ENCODE measurements around the gene CEACAM5. TPM values are rescaled to one million over a fixed set of nuclear protein-coding genes. Genes with fewer than 3 reads are reported as not detected.
A peak's percentile ranks its signal among the peaks of the same experiment; 100 is the strongest.

The CEACAM5 gene
- total RNA-seq, 1 donor from 2014 or later, result not detected

DNA sequence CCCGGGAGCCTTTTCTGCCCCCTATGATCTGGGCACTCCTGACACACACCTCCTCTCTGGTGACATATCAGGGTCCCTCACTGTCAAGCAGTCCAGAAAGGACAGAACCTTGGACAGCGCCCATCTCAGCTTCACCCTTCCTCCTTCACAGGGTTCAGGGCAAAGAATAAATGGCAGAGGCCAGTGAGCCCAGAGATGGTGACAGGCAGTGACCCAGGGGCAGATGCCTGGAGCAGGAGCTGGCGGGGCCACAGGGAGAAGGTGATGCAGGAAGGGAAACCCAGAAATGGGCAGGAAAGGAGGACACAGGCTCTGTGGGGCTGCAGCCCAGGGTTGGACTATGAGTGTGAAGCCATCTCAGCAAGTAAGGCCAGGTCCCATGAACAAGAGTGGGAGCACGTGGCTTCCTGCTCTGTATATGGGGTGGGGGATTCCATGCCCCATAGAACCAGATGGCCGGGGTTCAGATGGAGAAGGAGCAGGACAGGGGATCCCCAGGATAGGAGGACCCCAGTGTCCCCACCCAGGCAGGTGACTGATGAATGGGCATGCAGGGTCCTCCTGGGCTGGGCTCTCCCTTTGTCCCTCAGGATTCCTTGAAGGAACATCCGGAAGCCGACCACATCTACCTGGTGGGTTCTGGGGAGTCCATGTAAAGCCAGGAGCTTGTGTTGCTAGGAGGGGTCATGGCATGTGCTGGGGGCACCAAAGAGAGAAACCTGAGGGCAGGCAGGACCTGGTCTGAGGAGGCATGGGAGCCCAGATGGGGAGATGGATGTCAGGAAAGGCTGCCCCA lies 11.8 kb upstream of the CEACAM5 start:
- Mint-ChIP-seq H3K36me3 (ENCODE audit: low read depth) (no peaks in the 10 kb centered on the region), H3K9me3 (peaks cover 13% of the 10 kb centered on the region), H3K4me3 (no peak overlapping the region), H3K27me3 (peaks cover 28% of the 10 kb centered on the region), H3K27ac (no peak overlapping the region), H3K4me1 (peaks cover 5% of the 10 kb centered on the region)
- peak; percentile 7 for DNase-seq
- ChIA-PET POLR2A (no interaction called here), CTCF (no interaction called here)
- TF ChIP-seq, protein P1, sequence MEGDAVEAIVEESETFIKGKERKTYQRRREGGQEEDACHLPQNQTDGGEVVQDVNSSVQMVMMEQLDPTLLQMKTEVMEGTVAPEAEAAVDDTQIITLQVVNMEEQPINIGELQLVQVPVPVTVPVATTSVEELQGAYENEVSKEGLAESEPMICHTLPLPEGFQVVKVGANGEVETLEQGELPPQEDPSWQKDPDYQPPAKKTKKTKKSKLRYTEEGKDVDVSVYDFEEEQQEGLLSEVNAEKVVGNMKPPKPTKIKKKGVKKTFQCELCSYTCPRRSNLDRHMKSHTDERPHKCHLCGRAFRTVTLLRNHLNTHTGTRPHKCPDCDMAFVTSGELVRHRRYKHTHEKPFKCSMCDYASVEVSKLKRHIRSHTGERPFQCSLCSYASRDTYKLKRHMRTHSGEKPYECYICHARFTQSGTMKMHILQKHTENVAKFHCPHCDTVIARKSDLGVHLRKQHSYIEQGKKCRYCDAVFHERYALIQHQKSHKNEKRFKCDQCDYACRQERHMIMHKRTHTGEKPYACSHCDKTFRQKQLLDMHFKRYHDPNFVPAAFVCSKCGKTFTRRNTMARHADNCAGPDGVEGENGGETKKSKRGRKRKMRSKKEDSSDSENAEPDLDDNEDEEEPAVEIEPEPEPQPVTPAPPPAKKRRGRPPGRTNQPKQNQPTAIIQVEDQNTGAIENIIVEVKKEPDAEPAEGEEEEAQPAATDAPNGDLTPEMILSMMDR (IDR thresholded peaks at IDR 0.05), result no peak
- intact Hi-C loops (cut with micrococcal nuclease), result no loop called here
- no peak for ATAC-seq (ENCODE audit: low read depth)

DNA sequence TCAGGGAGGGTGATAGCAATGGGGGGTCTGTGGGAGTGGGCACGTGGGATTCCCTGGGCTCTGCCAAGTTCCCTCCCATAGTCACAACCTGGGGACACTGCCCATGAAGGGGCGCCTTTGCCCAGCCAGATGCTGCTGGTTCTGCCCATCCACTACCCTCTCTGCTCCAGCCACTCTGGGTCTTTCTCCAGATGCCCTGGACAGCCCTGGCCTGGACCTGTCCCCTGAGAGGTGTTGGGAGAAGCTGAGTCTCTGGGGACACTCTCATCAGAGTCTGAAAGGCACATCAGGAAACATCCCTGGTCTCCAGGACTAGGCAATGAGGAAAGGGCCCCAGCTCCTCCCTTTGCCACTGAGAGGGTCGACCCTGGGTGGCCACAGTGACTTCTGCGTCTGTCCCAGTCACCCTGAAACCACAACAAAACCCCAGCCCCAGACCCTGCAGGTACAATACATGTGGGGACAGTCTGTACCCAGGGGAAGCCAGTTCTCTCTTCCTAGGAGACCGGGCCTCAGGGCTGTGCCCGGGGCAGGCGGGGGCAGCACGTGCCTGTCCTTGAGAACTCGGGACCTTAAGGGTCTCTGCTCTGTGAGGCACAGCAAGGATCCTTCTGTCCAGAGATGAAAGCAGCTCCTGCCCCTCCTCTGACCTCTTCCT lies 11.1 kb upstream of the CEACAM5 start:
- peak; percentile 7 for DNase-seq
- POLR2A ChIA-PET, result no interaction called here
- CTCF ChIA-PET, result interaction anchor here (0.6 kb wide), 1 partner anchor 10 kb away, joined by 3 read pairs; no protein-coding TSS in a partner anchor

DNA sequence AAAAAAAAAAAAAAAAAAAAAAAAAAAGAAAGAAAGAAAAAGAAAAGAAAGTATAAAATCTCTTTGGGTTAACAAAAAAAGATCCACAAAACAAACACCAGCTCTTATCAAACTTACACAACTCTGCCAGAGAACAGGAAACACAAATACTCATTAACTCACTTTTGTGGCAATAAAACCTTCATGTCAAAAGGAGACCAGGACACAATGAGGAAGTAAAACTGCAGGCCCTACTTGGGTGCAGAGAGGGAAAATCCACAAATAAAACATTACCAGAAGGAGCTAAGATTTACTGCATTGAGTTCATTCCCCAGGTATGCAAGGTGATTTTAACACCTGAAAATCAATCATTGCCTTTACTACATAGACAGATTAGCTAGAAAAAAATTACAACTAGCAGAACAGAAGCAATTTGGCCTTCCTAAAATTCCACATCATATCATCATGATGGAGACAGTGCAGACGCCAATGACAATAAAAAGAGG lies 9.6 kb upstream of the CEACAM5 start:
- ATAC-seq (ENCODE audit: low read depth), result no peak
- peaks cover 22% of the 10 kb centered on the region for H3K27me3 Mint-ChIP-seq
- peaks cover 5% of the 10 kb centered on the region for H3K4me1 Mint-ChIP-seq
- no peak for DNase-seq
- CTCF ChIA-PET, result interaction anchor here (1.9 kb wide), 1 partner anchor 54 kb away, joined by 4 read pairs; no protein-coding TSS in a partner anchor
- no peak overlapping the region for H3K27ac Mint-ChIP-seq
- TF ChIP-seq, protein P1 (IDR thresholded peaks at IDR 0.05), result no peak
- no peaks in the 10 kb centered on the region for H3K36me3 Mint-ChIP-seq (ENCODE audit: low read depth)
- POLR2A ChIA-PET, result no interaction called here
- intact Hi-C loops (cut with micrococcal nuclease), result no loop called here
- no peaks in the 10 kb centered on the region for H3K9me3 Mint-ChIP-seq
- no peak overlapping the region for H3K4me3 Mint-ChIP-seq

More for the DNA sequence above, 11.1 kb upstream of the CEACAM5 start:
- no peak overlapping the region for H3K4me3 Mint-ChIP-seq
- H3K27me3 Mint-ChIP-seq, result peaks cover 26% of the 10 kb centered on the region
- peaks cover 5% of the 10 kb centered on the region for H3K4me1 Mint-ChIP-seq
- no peaks in the 10 kb centered on the region for H3K36me3 Mint-ChIP-seq (ENCODE audit: low read depth)
- ATAC-seq (ENCODE audit: low read depth), result no peak
- TF ChIP-seq, protein P1 (IDR thresholded peaks at IDR 0.05), result no peak
- peaks cover 10% of the 10 kb centered on the region for H3K9me3 Mint-ChIP-seq
- intact Hi-C loops (cut with micrococcal nuclease), result no loop called here
- H3K27ac Mint-ChIP-seq, result no peak overlapping the region

DNA sequence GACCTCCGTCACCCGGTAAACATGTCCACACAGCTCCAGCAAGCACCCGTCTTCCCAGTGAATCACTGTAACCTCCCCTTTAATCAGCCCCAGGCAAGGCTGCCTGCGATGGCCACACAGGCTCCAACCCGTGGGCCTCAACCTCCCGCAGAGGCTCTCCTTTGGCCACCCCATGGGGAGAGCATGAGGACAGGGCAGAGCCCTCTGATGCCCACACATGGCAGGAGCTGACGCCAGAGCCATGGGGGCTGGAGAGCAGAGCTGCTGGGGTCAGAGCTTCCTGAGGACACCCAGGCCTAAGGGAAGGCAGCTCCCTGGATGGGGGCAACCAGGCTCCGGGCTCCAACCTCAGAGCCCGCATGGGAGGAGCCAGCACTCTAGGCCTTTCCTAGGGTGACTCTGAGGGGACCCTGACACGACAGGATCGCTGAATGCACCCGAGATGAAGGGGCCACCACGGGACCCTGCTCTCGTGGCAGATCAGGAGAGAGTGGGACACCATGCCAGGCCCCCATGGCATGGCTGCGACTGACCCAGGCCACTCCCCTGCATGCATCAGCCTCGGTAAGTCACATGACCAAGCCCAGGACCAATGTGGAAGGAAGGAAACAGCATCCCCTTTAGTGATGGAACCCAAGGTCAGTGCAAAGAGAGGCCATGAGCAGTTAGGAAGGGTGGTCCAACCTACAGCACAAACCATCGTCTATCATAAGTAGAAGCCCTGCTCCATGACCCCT lies 9.0 kb upstream of the CEACAM5 start:
- Mint-ChIP-seq H3K4me1 (peaks cover 5% of the 10 kb centered on the region), H3K4me3 (no peak overlapping the region), H3K27me3 (peaks cover 22% of the 10 kb centered on the region), H3K36me3 (ENCODE audit: low read depth) (no peaks in the 10 kb centered on the region), H3K9me3 (no peaks in the 10 kb centered on the region), H3K27ac (no peak overlapping the region)
- DNase-seq, result peak; percentile 7
- TF ChIP-seq, protein P1 (IDR thresholded peaks at IDR 0.05), result no peak
- POLR2A ChIA-PET, result no interaction called here
- intact Hi-C loops (cut with micrococcal nuclease), result no loop called here
- no peak for ATAC-seq (ENCODE audit: low read depth)
- CTCF ChIA-PET, result interaction anchor here (1.9 kb wide), 1 partner anchor 54 kb away, joined by 4 read pairs; no protein-coding TSS in a partner anchor
